Measurements from ENCODE around the gene ADAMTS13.
A peak's percentile ranks its signal among the peaks of the same experiment; 100 is the strongest.

ADAMTS13 gene

GRCh38 chr9:133393399-133393798 is 28.8 kb upstream of the ADAMTS13 start:
- no peak for DNase-seq

- DNase-seq = no peak
Measured at GRCh38 chr9:133394687-133395271, 27.4 kb upstream of the ADAMTS13 start.

- no peak for DNase-seq
Measured at GRCh38 chr9:133396952-133397351, 25.2 kb upstream of the ADAMTS13 start.

GRCh38 chr9:133397370-133397769 is 24.8 kb upstream of the ADAMTS13 start:
- no peak for DNase-seq

- no peak for DNase-seq
Measured at GRCh38 chr9:133397895-133398294, 24.3 kb upstream of the ADAMTS13 start.

GRCh38 chr9:133400292-133400691 is 21.9 kb upstream of the ADAMTS13 start:
- no peak for DNase-seq

- DNase-seq = no peak
Measured at GRCh38 chr9:133401588-133401987, 20.6 kb upstream of the ADAMTS13 start.

GRCh38 chr9:133402689-133403088 is 19.5 kb upstream of the ADAMTS13 start:
- DNase-seq = no peak

GRCh38 chr9:133403766-133404453 is 18.3 kb upstream of the ADAMTS13 start:
- no peak for DNase-seq

GRCh38 chr9:133404454-133405002 is 17.6 kb upstream of the ADAMTS13 start:
- DNase-seq = no peak

- DNase-seq = no peak
Measured at GRCh38 chr9:133405508-133406438, 16.4 kb upstream of the ADAMTS13 start.

GRCh38 chr9:133406480-133407307 is 15.5 kb upstream of the ADAMTS13 start:
- DNase-seq = no peak

GRCh38 chr9:133408042-133408441 is 14.1 kb upstream of the ADAMTS13 start:
- no peak for DNase-seq

- DNase-seq = no peak
Measured at GRCh38 chr9:133415170-133415569, 7.0 kb upstream of the ADAMTS13 start.

GRCh38 chr9:133417541-133418461 is 4.4 kb upstream of the ADAMTS13 start, which contains the start of gene REXO4:
REXO4 (minus strand) TSS chr9:133418010; CDS start chr9:133417844, 166 bp downstream.
- DNase-seq = peak in 1 of 2 experiments; percentile 21

GRCh38 chr9:133419005-133419404 is 3.2 kb upstream of the ADAMTS13 start:
- DNase-seq = no peak

GRCh38 chr9:133420392-133420827 is 1.8 kb upstream of the ADAMTS13 start:
- DNase-seq = no peak

GRCh38 chr9:133423216-133423615 is 1.0 kb downstream of the ADAMTS13 start:
- no peak for DNase-seq

GRCh38 chr9:133424187-133424586 is 2.0 kb downstream of the ADAMTS13 start:
- no peak for DNase-seq

- no peak for DNase-seq
Measured at GRCh38 chr9:133425049-133425632, 3.0 kb downstream of the ADAMTS13 start.

GRCh38 chr9:133426011-133426410 is 3.8 kb downstream of the ADAMTS13 start:
- DNase-seq = no peak

Data from cerebellar nuclear complex (tissue), 1 donor.